Pulmonary artery endothelial cell (primary cell): Measurements from ENCODE around the gene POTEM. TPM values are rescaled to one million over a fixed set of nuclear protein-coding genes. Genes with fewer than 3 reads are reported as not detected.
"Not testable (repeated sequence)": the region's sequence is repeated elsewhere in the genome, so short reads cannot be mapped to it uniquely, and the experiment has no call there.

Experiments used
- DNase-seq: peaks from one replicate; pipeline ENCODE4 v3.0.0-alpha.2; 2011; ENCODE audit warnings: low read depth, low spot score
- total RNA-seq: library from RNA; depleted of rRNA; stranded (reverse); fragments of >200 nt; gene quantifications from 2 replicates; pipeline ENCODE4 v1.2.3, GENCODE V29; 2014

The POTEM gene
- total RNA-seq: not detected in 2 replicates

- DNase-seq: not testable (repeated sequence)
These were observed at the start of gene POTEM for GRCh38 chr14:18967134-18967533. Gene POTEM (plus strand): TSS chr14:18967434. CDS start chr14:18967486, 52 bp downstream.

GRCh38 chr14:18918345-18918744 is 48.9 kb upstream of the POTEM start:
- DNase-seq: not testable (repeated sequence)

GRCh38 chr14:18920052-18920451 is 47.2 kb upstream of the POTEM start:
- not testable (repeated sequence) for DNase-seq

GRCh38 chr14:18921055-18921701 is 46.1 kb upstream of the POTEM start:
- DNase-seq: not testable (repeated sequence)

- not testable (repeated sequence) for DNase-seq
These were observed 30.4 kb upstream of the POTEM start for GRCh38 chr14:18936848-18937247.

- DNase-seq: not testable (repeated sequence)
These were observed 28.5 kb upstream of the POTEM start for GRCh38 chr14:18938733-18939132.

GRCh38 chr14:18949939-18950338 is 17.3 kb upstream of the POTEM start:
- DNase-seq: not testable (repeated sequence)

- DNase-seq: not testable (repeated sequence)
These were observed 14.1 kb upstream of the POTEM start for GRCh38 chr14:18953085-18953484.

GRCh38 chr14:18955816-18956215 is 11.4 kb upstream of the POTEM start:
- not testable (repeated sequence) for DNase-seq

GRCh38 chr14:18961576-18961975 is 5.7 kb upstream of the POTEM start:
- not testable (repeated sequence) for DNase-seq

GRCh38 chr14:18962143-18962542 is 5.1 kb upstream of the POTEM start:
- not testable (repeated sequence) for DNase-seq

- DNase-seq: not testable (repeated sequence)
These were observed 4.0 kb upstream of the POTEM start for GRCh38 chr14:18963276-18963675.

GRCh38 chr14:18964878-18965277 is 2.4 kb upstream of the POTEM start:
- DNase-seq: not testable (repeated sequence)

GRCh38 chr14:19002566-19002965 is 35.3 kb downstream of the POTEM start:
- DNase-seq: not testable (repeated sequence)

- not testable (repeated sequence) for DNase-seq
These were observed 39.3 kb downstream of the POTEM start for GRCh38 chr14:19006490-19006889.

GRCh38 chr14:19007678-19008077 is 40.4 kb downstream of the POTEM start:
- DNase-seq: not testable (repeated sequence)

GRCh38 chr14:19011029-19011428 is 43.8 kb downstream of the POTEM start:
- not testable (repeated sequence) for DNase-seq

- not testable (repeated sequence) for DNase-seq
These were observed 44.5 kb downstream of the POTEM start for GRCh38 chr14:19011703-19012102.

GRCh38 chr14:19015185-19015584 is 48.0 kb downstream of the POTEM start:
- DNase-seq: not testable (repeated sequence)

GRCh38 chr14:19025080-19025589 is 57.9 kb downstream of the POTEM start:
- not testable (repeated sequence) for DNase-seq

- DNase-seq: not testable (repeated sequence)
These were observed 59.6 kb downstream of the POTEM start for GRCh38 chr14:19026649-19027351.

GRCh38 chr14:19027895-19028294 is 60.7 kb downstream of the POTEM start:
- DNase-seq: not testable (repeated sequence)
